Measurements from ENCODE around the gene DIP2B. TPM values are rescaled to one million over a fixed set of nuclear protein-coding genes. Genes with fewer than 3 reads are reported as not detected.

The DIP2B gene
- total and polyA plus RNA-seq, 2 of the 13 experiments (the other 11 are each of a cell fraction or from before 2014, with no cell fraction given): 32.1 to 35.8 TPM

DNA sequence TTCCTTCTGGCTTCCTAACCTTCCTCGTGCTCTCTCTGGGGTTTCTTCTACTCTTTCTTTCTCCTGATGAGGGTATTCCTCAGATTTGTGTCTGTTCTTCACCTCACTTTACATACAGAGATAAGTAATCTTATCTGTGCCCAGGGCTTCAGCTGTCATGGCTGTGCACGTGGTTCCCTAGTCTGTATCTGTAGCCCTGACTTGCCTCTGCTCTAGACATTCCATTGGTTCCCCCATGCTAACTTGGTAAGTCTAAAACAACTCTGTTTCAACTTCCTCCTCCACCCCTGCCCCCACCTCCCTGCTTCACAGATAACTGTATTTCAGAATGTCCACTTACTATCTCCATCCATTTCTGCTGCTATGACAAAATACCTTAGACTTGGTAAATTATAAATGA is 10.8 kb downstream of the DIP2B start:
- H4K20me1 ChIP-seq (ENCODE audit: insufficient read depth, low read length): peaks cover 2% of the 10 kb centered on the region; the same call in 1 of the 2 replicates
- no peak for ATAC-seq
- peaks cover 81% of the 10 kb centered on the region for H3K4me1 ChIP-seq (ENCODE audit: insufficient read depth, low read length)
- H2AFZ ChIP-seq (ENCODE audit: low read length): no peak overlapping the region
- H3K36me3 ChIP-seq (replicated peaks in 1 of 2; ENCODE audit: control insufficient read depth in 1 of 2, insufficient read depth in 2 of 2, low read length in 2 of 2): peaks cover 0 to 5% of the 10 kb centered on the region in 2 experiments; a peak in 1 of 5 replicates
- BruUV-seq (replicated peaks): no TSS peak
- H3K27ac ChIP-seq (ENCODE audit: extremely low read length, insufficient read depth, low read length): no peak overlapping the region
- no peak for DNase-seq (ENCODE audit: low spot score)
- H3K4me3 ChIP-seq (replicated peaks in 1 of 3; ENCODE audit: insufficient read depth in 1 of 3, low read depth in 2 of 3, low read length in 3 of 3): no peak overlapping the region
- H3K9me3 ChIP-seq (ENCODE audit: low read length): no peaks in the 10 kb centered on the region
- no peaks in the 10 kb centered on the region for H3K27me3 ChIP-seq (ENCODE audit: control insufficient read depth in 1 of 2, insufficient read depth in 2 of 2, low read length in 2 of 2)
- FAIRE-seq: no peak
- intact Hi-C loops (cut with micrococcal nuclease; ENCODE audit: unreplicated experiment): loop anchor here (1.0 kb wide), 1 partner anchor 10 kb away; no protein-coding TSS in a partner anchor
- H3K9ac ChIP-seq (ENCODE audit: insufficient read depth, low read depth, low read length): no peak overlapping the region
- CTCF ChIA-PET (ENCODE audit: low intra/inter-chr PET ratio, low total read pairs): no interaction called here
- H3K4me2 ChIP-seq (ENCODE audit: low read depth, low read length): no peak overlapping the region
- 98% methylated on average over 2 of the region's 2 CpGs for WGBS (ENCODE audit: low lambda C conversion rate)
- in situ Hi-C loops (cut with HindIII; ENCODE audit: extremely low pct_ligation_motif_present, low pct_unique_long_range_greater_than_20kb): no loop called here
- peaks cover 94% of the 10 kb centered on the region for H3K79me2 ChIP-seq (ENCODE audit: insufficient read depth, low read length)
- POLR2A ChIA-PET: interaction anchor here (0.7 to 1.1 kb wide), 2 partner anchors 10 to 34 kb away, joined by 3 to 4 read pairs; no protein-coding TSS in a partner anchor
- TF ChIP-seq CAMTA2 (CRISPR knock-in tag; IDR thresholded peaks at IDR 0.05; ENCODE audit: borderline replicate concordance): no peak
- TF ChIP-seq, protein P1, sequence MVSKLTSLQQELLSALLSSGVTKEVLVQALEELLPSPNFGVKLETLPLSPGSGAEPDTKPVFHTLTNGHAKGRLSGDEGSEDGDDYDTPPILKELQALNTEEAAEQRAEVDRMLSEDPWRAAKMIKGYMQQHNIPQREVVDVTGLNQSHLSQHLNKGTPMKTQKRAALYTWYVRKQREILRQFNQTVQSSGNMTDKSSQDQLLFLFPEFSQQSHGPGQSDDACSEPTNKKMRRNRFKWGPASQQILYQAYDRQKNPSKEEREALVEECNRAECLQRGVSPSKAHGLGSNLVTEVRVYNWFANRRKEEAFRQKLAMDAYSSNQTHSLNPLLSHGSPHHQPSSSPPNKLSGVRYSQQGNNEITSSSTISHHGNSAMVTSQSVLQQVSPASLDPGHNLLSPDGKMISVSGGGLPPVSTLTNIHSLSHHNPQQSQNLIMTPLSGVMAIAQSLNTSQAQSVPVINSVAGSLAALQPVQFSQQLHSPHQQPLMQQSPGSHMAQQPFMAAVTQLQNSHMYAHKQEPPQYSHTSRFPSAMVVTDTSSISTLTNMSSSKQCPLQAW (CRISPR knock-in tag; IDR thresholded peaks at IDR 0.05): no peak
- TF ChIP-seq, protein P2, sequence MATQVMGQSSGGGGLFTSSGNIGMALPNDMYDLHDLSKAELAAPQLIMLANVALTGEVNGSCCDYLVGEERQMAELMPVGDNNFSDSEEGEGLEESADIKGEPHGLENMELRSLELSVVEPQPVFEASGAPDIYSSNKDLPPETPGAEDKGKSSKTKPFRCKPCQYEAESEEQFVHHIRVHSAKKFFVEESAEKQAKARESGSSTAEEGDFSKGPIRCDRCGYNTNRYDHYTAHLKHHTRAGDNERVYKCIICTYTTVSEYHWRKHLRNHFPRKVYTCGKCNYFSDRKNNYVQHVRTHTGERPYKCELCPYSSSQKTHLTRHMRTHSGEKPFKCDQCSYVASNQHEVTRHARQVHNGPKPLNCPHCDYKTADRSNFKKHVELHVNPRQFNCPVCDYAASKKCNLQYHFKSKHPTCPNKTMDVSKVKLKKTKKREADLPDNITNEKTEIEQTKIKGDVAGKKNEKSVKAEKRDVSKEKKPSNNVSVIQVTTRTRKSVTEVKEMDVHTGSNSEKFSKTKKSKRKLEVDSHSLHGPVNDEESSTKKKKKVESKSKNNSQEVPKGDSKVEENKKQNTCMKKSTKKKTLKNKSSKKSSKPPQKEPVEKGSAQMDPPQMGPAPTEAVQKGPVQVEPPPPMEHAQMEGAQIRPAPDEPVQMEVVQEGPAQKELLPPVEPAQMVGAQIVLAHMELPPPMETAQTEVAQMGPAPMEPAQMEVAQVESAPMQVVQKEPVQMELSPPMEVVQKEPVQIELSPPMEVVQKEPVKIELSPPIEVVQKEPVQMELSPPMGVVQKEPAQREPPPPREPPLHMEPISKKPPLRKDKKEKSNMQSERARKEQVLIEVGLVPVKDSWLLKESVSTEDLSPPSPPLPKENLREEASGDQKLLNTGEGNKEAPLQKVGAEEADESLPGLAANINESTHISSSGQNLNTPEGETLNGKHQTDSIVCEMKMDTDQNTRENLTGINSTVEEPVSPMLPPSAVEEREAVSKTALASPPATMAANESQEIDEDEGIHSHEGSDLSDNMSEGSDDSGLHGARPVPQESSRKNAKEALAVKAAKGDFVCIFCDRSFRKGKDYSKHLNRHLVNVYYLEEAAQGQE (IDR thresholded peaks at IDR 0.05; ENCODE audit: borderline replicate concordance in 1 of 2, low read depth in 1 of 2, low read length in 2 of 2): no peak
- no peak for TF ChIP-seq IRF2 (CRISPR knock-in tag; IDR thresholded peaks at IDR 0.05)
- TF ChIP-seq ATF1 (CRISPR knock-in tag; IDR thresholded peaks at IDR 0.05): no peak
- TF ChIP-seq, protein P3, sequence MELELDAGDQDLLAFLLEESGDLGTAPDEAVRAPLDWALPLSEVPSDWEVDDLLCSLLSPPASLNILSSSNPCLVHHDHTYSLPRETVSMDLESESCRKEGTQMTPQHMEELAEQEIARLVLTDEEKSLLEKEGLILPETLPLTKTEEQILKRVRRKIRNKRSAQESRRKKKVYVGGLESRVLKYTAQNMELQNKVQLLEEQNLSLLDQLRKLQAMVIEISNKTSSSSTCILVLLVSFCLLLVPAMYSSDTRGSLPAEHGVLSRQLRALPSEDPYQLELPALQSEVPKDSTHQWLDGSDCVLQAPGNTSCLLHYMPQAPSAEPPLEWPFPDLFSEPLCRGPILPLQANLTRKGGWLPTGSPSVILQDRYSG (CRISPR knock-in tag; IDR thresholded peaks at IDR 0.05): no peak
- TF ChIP-seq ZNF253 (CRISPR knock-in tag; IDR thresholded peaks at IDR 0.05; ENCODE audit: borderline replicate concordance): no peak
- TF ChIP-seq NAIF1 (CRISPR knock-in tag; IDR thresholded peaks at IDR 0.05; ENCODE audit: borderline replicate concordance): no peak
- TF ChIP-seq, protein P4, sequence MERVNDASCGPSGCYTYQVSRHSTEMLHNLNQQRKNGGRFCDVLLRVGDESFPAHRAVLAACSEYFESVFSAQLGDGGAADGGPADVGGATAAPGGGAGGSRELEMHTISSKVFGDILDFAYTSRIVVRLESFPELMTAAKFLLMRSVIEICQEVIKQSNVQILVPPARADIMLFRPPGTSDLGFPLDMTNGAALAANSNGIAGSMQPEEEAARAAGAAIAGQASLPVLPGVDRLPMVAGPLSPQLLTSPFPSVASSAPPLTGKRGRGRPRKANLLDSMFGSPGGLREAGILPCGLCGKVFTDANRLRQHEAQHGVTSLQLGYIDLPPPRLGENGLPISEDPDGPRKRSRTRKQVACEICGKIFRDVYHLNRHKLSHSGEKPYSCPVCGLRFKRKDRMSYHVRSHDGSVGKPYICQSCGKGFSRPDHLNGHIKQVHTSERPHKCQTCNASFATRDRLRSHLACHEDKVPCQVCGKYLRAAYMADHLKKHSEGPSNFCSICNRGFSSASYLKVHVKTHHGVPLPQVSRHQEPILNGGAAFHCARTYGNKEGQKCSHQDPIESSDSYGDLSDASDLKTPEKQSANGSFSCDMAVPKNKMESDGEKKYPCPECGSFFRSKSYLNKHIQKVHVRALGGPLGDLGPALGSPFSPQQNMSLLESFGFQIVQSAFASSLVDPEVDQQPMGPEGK (CRISPR knock-in tag; IDR thresholded peaks at IDR 0.05): no peak
- TF ChIP-seq SP2 (CRISPR knock-in tag; IDR thresholded peaks at IDR 0.05): no peak
- TF ChIP-seq, protein P5, sequence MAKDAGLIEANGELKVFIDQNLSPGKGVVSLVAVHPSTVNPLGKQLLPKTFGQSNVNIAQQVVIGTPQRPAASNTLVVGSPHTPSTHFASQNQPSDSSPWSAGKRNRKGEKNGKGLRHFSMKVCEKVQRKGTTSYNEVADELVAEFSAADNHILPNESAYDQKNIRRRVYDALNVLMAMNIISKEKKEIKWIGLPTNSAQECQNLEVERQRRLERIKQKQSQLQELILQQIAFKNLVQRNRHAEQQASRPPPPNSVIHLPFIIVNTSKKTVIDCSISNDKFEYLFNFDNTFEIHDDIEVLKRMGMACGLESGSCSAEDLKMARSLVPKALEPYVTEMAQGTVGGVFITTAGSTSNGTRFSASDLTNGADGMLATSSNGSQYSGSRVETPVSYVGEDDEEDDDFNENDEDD (CRISPR knock-in tag; IDR thresholded peaks at IDR 0.05; ENCODE audit: borderline replicate concordance): no peak
